ENCODE data around the gene PIGW. TPM values are rescaled to one million over a fixed set of nuclear protein-coding genes. Genes with fewer than 3 reads are reported as not detected.

PIGW gene
- total and polyA plus RNA-seq, 12 donors: 1.7 to 14.6 (median 4.6) TPM

DNA sequence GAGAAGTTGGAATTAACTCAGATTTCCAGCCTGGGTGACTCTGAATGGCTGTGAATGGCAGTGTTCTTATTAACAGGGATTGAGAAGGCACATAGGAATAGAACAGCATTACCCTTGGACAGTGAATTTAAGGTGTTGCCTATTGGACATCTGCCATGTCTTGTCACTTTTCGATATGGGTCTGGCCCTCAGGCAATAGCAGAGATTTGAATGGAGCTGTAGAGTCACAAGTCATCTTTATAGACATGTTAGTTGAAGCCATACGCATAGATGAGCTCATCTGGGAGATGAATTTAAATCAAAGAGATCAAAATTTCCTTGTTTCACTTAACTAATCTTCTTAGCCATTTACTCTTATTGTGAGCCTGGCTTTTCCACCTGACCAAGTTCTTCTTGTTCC lies 42.0 kb downstream of the PIGW start:
- TF ChIP-seq POLR2A (IDR thresholded peaks at IDR 0.05): no peak
- no peak for TF ChIP-seq CTCF (IDR thresholded peaks at IDR 0.05)
- 54 to 84% (median 78%) methylated on average over 2 of the region's 2 CpGs for WGBS, 4 donors
- no peak for DNase-seq
- Histone ChIP-seq H3K27me3 (no peaks in the 10 kb centered on the region), H3K9me3 (replicated peaks in 1 of 3) (no peaks in the 10 kb centered on the region), H3K4me3 (no peak overlapping the region), H3K36me3 (replicated peaks in 1 of 2) (peaks cover 0 to 67% of the 10 kb centered on the region in 2 donors), H3K4me1 (replicated peaks in 1 of 2) (peaks cover 0 to 9% of the 10 kb centered on the region in 2 donors), H3K27ac (no peak overlapping the region)
- intact Hi-C loops (cut with DNase I): no loop called here

DNA sequence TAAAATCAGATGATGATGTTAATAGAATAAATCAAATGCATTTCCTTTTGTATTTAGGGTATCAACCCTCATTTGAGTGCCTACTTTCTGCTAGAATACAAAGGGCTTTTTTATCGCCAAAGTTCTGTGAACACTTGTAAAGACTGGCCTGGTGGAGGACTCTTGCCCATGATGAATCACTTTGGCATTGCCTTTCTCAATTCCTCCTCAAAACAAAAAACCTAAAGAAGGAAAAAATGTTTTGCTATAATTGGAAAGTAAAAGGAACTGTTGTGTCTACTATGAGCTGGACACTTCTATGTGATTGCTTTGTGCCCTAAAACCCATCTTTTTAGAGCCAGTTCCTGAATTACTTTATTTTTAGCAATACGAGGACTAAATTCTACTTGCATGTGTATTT lies 43.9 kb downstream of the PIGW start:
- Histone ChIP-seq H3K27me3 (no peaks in the 10 kb centered on the region), H3K4me1 (replicated peaks in 1 of 2) (peaks cover 0 to 9% of the 10 kb centered on the region in 2 donors), H3K36me3 (replicated peaks in 1 of 2) (peaks cover 0 to 78% of the 10 kb centered on the region in 2 donors), H3K9me3 (replicated peaks in 1 of 3) (no peaks in the 10 kb centered on the region), H3K27ac (no peak overlapping the region), H3K4me3 (no peak overlapping the region)
- DNase-seq: no peak
- intact Hi-C loops (cut with DNase I): no loop called here
- 84 to 88% (median 87%) methylated on average over 2 of the region's 2 CpGs for WGBS, 4 donors
- TF ChIP-seq CTCF (IDR thresholded peaks at IDR 0.05) (no peak), POLR2A (IDR thresholded peaks at IDR 0.05) (no peak)

GRCh38 chr17:36583787-36584186 lies 49.0 kb downstream of the PIGW start:
- Histone ChIP-seq H3K4me3 (no peak overlapping the region), H3K9me3 (replicated peaks in 1 of 3) (no peaks in the 10 kb centered on the region), H3K27ac (no peak overlapping the region), H3K36me3 (replicated peaks in 1 of 2) (peaks cover 0 to 99% of the 10 kb centered on the region in 2 donors), H3K27me3 (no peaks in the 10 kb centered on the region), H3K4me1 (replicated peaks in 1 of 2) (no peaks in the 10 kb centered on the region)
- TF ChIP-seq POLR2A (IDR thresholded peaks at IDR 0.05) (no peak), CTCF (IDR thresholded peaks at IDR 0.05) (no peak)
- 35 to 64% (median 42%) methylated on average over 1 of the region's 1 CpG for WGBS, 4 donors
- DNase-seq: no peak
- intact Hi-C loops (cut with DNase I): no loop called here

DNA sequence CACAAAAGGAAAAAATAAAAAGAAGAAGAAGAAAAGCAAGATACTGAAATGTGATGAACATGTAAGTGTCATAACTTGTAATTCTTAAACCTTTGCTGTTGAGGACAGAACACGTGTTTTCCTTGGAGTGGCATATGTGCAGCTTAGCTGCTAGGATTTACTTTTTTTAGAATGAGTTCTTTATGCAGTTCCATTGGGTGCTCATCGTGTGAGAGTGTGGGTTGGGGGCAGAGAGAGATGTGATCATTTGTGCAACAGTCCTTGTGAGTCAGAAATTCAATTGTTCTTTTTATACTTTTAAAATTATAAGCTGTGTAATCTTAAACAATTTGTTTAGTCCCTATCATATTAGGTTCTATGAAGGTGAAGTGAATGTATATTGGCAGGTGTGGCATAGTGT lies 51.4 kb downstream of the PIGW start:
- no peaks in the 10 kb centered on the region for H3K27me3 ChIP-seq
- peaks cover 0 to 2% of the 10 kb centered on the region in 2 donors for H3K4me1 ChIP-seq (replicated peaks in 1 of 2)
- no peak for TF ChIP-seq POLR2A (IDR thresholded peaks at IDR 0.05)
- TF ChIP-seq CTCF (IDR thresholded peaks at IDR 0.05): no peak
- H3K9me3 ChIP-seq (replicated peaks in 1 of 3): no peaks in the 10 kb centered on the region
- no peak overlapping the region for H3K27ac ChIP-seq
- H3K4me3 ChIP-seq: no peak overlapping the region
- peaks cover 0 to 83% of the 10 kb centered on the region in 2 donors for H3K36me3 ChIP-seq (replicated peaks in 1 of 2)
- DNase-seq: no peak
- 87 to 97% (median 93%) methylated on average over 2 of the region's 2 CpGs for WGBS, 4 donors
- intact Hi-C loops (cut with DNase I): no loop called here

Small RNA genes within 50 kb of the gene (small RNA-seq; reads per million reads assigned to genes)
- 0 reads per million in 2 donors for gene RNA5SP439

Other genes with a start within 250 kb of the PIGW start
- gene TBC1D3G, start 211.1 kb upstream of the PIGW start, total RNA-seq: not detected
- gene TBC1D3G, start 211.1 kb upstream of the PIGW start, polyA plus RNA-seq: 10 to 100 TPM in 1 of 3 donors, 1 to 10 TPM in 1, not detected in 1; 2.7 to 79.7 TPM
- not detected for gene TBC1D3H, start 146.6 kb upstream of the PIGW start, total RNA-seq
- gene TBC1D3H, start 146.6 kb upstream of the PIGW start, polyA plus RNA-seq: 1 to 10 TPM in 1 of 3 donors, not detected in 2; 6.4 TPM
- 10 to 100 TPM; 13.6 to 65.6 (median 37.9) TPM for gene ZNHIT3, start 48.3 kb upstream of the PIGW start, total RNA-seq
- 10 to 100 TPM; 26.5 to 59.8 (median 34.5) TPM for gene ZNHIT3, start 48.3 kb upstream of the PIGW start, polyA plus RNA-seq
- 10 to 100 TPM; 12.0 to 32.5 (median 28.3) TPM for gene MYO19, start 119 bp upstream of the PIGW start, total RNA-seq
- 10 to 100 TPM; 16.3 to 43.6 (median 37.5) TPM for gene MYO19, start 119 bp upstream of the PIGW start, polyA plus RNA-seq
- 10 to 100 TPM; 30.4 to 70.9 (median 63.0) TPM for gene GGNBP2, start 9.9 kb downstream of the PIGW start, total RNA-seq
- gene GGNBP2, start 9.9 kb downstream of the PIGW start, polyA plus RNA-seq: 10 to 100 TPM; 39.0 to 87.3 (median 48.5) TPM
- gene DHRS11, start 56.9 kb downstream of the PIGW start, total RNA-seq: 10 to 100 TPM in 7 of 9 donors, 1 to 10 TPM in 2; 5.9 to 28.1 (median 11.3) TPM
- gene DHRS11, start 56.9 kb downstream of the PIGW start, polyA plus RNA-seq: 10 to 100 TPM; 12.8 to 21.3 (median 13.8) TPM
- gene MRM1, start 66.6 kb downstream of the PIGW start, total RNA-seq: 10 to 100 TPM in 4 of 9 donors, 1 to 10 TPM in 5; 5.2 to 18.5 (median 9.8) TPM
- gene MRM1, start 66.6 kb downstream of the PIGW start, polyA plus RNA-seq: 10 to 100 TPM in 1 of 3 donors, 1 to 10 TPM in 2; 6.9 to 10.1 (median 7.0) TPM